Measurements from ENCODE around the gene NFKBIL1. TPM values are rescaled to one million over a fixed set of nuclear protein-coding genes. Genes with fewer than 3 reads are reported as not detected.

The NFKBIL1 gene, protein sequence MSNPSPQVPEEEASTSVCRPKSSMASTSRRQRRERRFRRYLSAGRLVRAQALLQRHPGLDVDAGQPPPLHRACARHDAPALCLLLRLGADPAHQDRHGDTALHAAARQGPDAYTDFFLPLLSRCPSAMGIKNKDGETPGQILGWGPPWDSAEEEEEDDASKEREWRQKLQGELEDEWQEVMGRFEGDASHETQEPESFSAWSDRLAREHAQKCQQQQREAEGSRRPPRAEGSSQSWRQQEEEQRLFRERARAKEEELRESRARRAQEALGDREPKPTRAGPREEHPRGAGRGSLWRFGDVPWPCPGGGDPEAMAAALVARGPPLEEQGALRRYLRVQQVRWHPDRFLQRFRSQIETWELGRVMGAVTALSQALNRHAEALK
- 26.4 TPM for total RNA-seq

DNA sequence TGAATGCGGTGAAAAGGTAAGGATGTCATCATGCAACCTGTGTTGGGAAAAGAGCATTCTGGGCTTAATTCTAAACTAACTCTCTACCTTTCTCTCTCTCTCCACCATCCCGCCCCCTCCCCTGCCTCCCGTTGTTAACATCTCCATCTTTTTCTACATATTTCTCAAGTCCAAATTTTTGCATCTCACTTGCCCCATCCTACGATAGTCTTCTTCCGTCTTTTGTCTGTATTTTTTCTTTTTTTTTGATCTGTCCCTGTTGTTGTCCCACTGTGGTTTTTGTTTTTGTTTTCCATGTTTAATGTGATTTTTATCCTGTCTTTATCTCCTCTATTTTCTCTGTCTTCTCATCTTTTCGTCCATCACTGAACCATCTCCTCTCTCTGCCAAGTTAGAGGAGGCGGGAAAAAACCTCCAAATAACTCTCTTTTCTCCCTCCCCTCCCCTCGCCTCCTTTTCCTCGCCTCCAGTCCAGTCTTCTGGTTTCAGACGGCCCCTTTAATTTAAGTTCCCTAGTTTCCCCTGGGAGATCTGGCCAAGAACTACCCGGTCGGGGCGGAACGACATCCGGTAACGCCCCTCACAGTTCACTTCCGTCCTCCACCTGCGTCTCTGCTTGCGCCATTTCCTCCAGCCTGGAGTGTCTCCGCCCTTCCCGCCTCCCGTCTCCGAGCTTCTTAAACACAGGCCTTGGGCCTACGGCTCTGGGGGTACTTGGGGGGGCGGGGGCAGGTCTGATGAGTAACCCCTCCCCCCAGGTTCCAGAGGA is at the start of gene NFKBIL1:
TSS of gene NFKBIL1 (plus strand) at position 651 of the 769 bp plus-strand sequence. CDS start at position 738, 87 bp downstream.

DNA sequence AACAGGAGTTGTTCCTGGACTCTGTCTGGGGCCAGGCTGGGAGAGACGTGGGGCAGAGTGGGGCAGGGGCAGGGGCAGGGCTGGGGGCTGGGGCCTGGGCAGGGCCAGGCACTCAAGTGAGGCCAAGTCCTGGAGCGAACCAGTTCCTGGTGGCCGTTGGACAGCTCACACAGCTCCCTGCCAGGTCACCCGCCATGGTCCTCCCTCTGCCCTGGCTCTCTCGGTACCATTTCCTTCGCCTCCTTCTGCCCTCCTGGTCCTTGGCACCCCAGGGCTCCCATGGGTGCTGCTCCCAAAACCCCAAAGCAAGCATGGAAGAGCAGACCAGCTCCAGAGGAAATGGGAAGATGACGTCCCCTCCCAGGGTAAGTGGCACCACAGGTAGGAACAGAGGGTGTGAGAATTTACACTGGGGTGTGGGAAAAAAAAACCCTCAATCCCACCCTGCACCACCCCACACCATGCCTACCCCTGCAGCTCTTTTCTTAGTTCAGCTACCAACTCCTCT is 18.5 kb upstream of the NFKBIL1 start, which contains the start of gene MCCD1:
TSS of gene MCCD1 (plus strand) at position 142 of the 508 bp plus-strand sequence. CDS start at position 195, 53 bp downstream.

DNA sequence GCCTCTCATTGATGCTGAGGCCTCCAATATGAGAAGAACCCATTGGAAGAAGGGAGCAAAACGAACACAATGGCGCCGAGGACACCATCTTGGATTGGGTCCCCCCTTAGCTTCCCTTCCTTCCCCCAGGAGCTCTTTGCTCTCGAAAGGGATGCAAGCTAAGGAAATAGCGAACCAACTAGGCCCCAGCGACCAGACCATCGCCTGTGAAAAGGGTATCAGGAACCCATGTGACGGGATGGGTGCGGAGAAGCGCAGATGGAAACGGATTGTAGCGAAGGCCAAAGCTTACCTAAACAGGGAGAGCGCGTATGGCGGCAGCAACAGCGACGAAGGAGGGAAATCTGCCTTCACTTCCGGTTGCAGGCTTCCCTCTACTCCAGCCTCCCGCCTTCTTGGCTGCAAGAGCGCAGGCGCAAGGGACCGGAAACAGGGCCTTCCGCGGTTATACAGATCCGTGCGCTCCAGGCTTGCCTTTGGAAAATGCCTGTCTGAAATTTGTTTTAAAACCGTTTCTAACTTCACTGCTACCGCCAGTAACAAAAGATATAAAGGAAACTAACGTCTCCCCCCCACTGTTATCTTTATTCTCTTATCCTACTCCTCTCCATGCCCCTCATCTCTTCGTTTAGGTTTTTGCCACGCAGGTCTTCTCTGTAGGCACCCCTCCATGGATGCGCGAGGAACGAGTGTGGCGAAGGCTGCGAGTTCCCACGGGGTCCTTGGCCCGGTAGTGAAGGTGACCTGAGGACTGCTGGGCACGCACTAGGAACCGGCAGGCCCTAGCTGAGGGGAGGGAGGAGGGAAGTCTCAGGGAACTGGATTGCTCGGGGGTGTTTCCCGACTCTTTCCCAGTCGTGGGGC is 5.5 kb upstream of the NFKBIL1 start, which contains the start of gene DDX39B:
TSS of gene DDX39B (minus strand) at position 346 of the 864 bp plus-strand sequence. CDS start 1,471 bp downstream, outside the sequence.

DNA sequence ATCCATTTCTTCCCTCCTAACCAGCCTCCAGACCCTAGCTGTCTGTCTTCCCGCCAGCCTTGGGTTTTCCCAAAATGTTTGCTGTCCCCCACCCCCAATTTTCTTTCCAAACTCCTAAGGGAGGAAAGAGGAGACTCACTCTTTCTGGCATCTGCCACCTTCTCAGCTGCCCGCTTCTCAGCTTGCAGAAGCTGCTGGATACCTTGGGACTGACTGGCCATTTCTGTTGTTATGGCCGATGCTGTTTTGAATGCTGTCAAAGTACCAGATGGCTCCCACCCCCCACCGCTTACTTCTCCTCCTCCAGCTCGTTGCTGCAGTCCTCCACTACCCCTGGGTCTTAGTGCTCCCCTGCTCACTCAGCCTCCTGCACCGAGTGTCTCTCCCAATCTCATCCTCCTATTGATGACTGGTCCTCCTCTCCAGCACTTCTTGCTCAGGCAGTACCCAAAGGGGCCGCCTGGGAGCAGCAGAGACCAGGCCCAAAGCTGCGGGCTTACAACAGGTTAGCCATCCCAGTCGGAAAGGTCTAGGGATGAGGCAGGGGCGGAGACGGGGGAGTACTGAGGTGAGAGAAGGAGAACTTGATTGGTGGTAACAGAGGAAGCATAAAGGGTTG is 960 bp upstream of the NFKBIL1 start, which contains the start of gene ATP6V1G2:
TSS of gene ATP6V1G2 (minus strand) at position 270 of the 619 bp plus-strand sequence. CDS start at position 221, 49 bp downstream.

DNA sequence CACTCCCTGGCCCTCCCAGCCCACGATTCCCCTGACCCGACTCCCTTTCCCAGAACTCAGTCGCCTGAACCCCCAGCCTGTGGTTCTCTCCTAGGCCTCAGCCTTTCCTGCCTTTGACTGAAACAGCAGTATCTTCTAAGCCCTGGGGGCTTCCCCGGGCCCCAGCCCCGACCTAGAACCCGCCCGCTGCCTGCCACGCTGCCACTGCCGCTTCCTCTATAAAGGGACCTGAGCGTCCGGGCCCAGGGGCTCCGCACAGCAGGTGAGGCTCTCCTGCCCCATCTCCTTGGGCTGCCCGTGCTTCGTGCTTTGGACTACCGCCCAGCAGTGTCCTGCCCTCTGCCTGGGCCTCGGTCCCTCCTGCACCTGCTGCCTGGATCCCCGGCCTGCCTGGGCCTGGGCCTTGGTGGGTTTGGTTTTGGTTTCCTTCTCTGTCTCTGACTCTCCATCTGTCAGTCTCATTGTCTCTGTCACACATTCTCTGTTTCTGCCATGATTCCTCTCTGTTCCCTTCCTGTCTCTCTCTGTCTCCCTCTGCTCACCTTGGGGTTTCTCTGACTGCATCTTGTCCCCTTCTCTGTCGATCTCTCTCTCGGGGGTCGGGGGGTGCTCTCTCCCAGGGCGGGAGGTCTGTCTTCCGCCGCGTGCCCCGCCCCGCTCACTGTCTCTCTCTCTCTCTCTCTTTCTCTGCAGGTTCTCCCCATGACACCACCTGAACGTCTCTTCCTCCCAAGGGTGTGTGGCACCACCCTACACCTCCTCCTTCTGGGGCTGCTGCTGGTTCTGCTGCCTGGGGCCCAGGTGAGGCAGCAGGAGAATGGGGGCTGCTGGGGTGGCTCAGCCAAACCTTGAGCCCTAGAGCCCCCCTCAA is 24.9 kb downstream of the NFKBIL1 start, which contains the start of gene LTA:
TSS of gene LTA (plus strand) at position 249 of the 871 bp plus-strand sequence. CDS start at position 703, 454 bp downstream.

DNA sequence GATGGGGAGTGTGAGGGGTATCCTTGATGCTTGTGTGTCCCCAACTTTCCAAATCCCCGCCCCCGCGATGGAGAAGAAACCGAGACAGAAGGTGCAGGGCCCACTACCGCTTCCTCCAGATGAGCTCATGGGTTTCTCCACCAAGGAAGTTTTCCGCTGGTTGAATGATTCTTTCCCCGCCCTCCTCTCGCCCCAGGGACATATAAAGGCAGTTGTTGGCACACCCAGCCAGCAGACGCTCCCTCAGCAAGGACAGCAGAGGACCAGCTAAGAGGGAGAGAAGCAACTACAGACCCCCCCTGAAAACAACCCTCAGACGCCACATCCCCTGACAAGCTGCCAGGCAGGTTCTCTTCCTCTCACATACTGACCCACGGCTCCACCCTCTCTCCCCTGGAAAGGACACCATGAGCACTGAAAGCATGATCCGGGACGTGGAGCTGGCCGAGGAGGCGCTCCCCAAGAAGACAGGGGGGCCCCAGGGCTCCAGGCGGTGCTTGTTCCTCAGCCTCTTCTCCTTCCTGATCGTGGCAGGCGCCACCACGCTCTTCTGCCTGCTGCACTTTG is 28.0 kb downstream of the NFKBIL1 start, which contains the start of gene TNF:
TSS of gene TNF (plus strand) at position 231 of the 567 bp plus-strand sequence. CDS start at position 408, 177 bp downstream.

DNA sequence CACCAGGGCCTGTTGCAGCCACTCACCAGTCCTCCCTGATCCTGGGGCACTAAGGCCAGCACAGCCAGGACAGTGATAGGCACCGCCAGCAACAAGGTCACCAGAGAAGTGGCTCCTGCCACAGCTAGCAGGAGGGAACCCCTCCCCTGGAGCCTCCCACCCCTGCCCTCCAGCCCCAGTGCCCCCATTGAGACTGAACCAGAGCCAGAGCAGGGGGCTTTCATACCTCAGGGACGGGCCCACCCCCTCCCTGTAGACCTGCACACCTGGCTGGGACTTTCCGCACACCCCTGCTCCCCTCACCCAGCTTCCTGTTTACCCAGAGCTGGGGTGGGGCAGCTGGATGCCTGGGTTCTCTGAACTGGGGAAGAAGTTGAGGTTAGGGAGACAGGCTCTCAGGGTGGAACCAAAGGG is 34.8 kb downstream of the NFKBIL1 start, which contains the start of gene LTB:
TSS of gene LTB (minus strand) at position 195 of the 414 bp plus-strand sequence. CDS start at position 188, 7 bp downstream.

DNA sequence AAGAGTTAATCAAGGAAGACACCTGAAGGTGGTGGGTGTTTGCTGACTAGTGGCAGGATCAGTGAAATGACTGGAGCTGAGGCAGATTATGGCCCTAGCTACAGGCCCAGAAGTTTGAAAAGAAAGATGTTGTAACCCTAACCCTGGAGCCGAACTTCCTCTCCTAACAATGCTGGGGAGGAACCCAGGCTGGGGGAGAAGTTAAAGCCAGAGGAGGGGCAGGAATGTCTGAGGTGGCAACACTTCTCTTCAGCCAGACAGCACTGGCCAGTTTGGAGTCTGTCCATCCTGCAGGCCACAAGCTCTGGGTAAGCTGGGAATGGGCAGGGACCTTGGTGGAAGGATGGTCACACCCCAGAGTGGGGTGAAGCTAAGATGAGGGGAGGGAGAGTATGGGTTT is 38.6 kb downstream of the NFKBIL1 start, which contains the start of gene LST1:
TSS of gene LST1 (plus strand) at position 270 of the 400 bp plus-strand sequence. CDS start 1,023 bp downstream, outside the sequence.

Small RNA genes within 50 kb of the gene (small RNA-seq; reads per million reads assigned to genes)
- gene AL663061.1 (ENCODE audit: low replicate concordance) = not detected
- 443 reads per million, percentile 99 among the genes with 10 or more reads in this experiment for gene SNORD117 (ENCODE audit: low replicate concordance)
- not detected for gene SNORD84 (ENCODE audit: low replicate concordance)

Other genes starting within 250 kb of the NFKBIL1 start
- gene HLA-B, start 190.4 kb upstream of the NFKBIL1 start, total RNA-seq = 297 TPM
- 8.1 TPM for gene MICA, start 144.0 kb upstream of the NFKBIL1 start, total RNA-seq
- gene MICB, start 49.5 kb upstream of the NFKBIL1 start, total RNA-seq = 3.6 TPM
- 9.8 TPM for gene MCCD1, start 18.6 kb upstream of the NFKBIL1 start, total RNA-seq
- 530 TPM for gene DDX39B, start 5.6 kb upstream of the NFKBIL1 start, total RNA-seq
- gene ATP6V1G2, start 1.0 kb upstream of the NFKBIL1 start, total RNA-seq = 2.2 TPM
- gene LTA, start 24.7 kb downstream of the NFKBIL1 start, total RNA-seq = not detected
- gene TNF, start 28.0 kb downstream of the NFKBIL1 start, total RNA-seq = 0.35 TPM
- 3.1 TPM for gene LTB, start 34.8 kb downstream of the NFKBIL1 start, total RNA-seq
- 12.3 TPM for gene LST1, start 38.7 kb downstream of the NFKBIL1 start, total RNA-seq
- gene NCR3, start 45.4 kb downstream of the NFKBIL1 start, total RNA-seq = 0.35 TPM
- 18.7 TPM for gene AIF1, start 67.6 kb downstream of the NFKBIL1 start, total RNA-seq
- gene PRRC2A, start 73.1 kb downstream of the NFKBIL1 start, total RNA-seq = 111 TPM
- 208 TPM for gene BAG6, start 105.1 kb downstream of the NFKBIL1 start, total RNA-seq
- 24.0 TPM for gene APOM, start 108.3 kb downstream of the NFKBIL1 start, total RNA-seq
- 18.3 TPM for gene C6orf47, start 113.2 kb downstream of the NFKBIL1 start, total RNA-seq
- 16.5 TPM for gene GPANK1, start 117.4 kb downstream of the NFKBIL1 start, total RNA-seq
- gene CSNK2B, start 118.5 kb downstream of the NFKBIL1 start, total RNA-seq = 99.5 TPM
- 3.3 TPM for gene LY6G5B, start 122.4 kb downstream of the NFKBIL1 start, total RNA-seq
- 1.1 TPM for gene LY6G5C, start 133.5 kb downstream of the NFKBIL1 start, total RNA-seq
- 56.0 TPM for gene ABHD16A, start 155.7 kb downstream of the NFKBIL1 start, total RNA-seq
- gene LY6G6F, start 159.3 kb downstream of the NFKBIL1 start, total RNA-seq = not detected
- not detected for gene LY6G6D, start 167.7 kb downstream of the NFKBIL1 start, total RNA-seq
- gene LY6G6C, start 174.1 kb downstream of the NFKBIL1 start, total RNA-seq = not detected
- gene MPIG6B, start 175.8 kb downstream of the NFKBIL1 start, total RNA-seq = 4.7 TPM
- gene DDAH2, start 181.7 kb downstream of the NFKBIL1 start, total RNA-seq = 121 TPM
- 227 TPM for gene CLIC1, start 188.9 kb downstream of the NFKBIL1 start, total RNA-seq
- 18.9 TPM for gene MSH5, start 192.4 kb downstream of the NFKBIL1 start, total RNA-seq
- gene SAPCD1, start 215.0 kb downstream of the NFKBIL1 start, total RNA-seq = 4.3 TPM
- 8.6 TPM for gene VWA7, start 229.7 kb downstream of the NFKBIL1 start, total RNA-seq
- gene VARS1, start 248.1 kb downstream of the NFKBIL1 start, total RNA-seq = 38.8 TPM